ENCODE measurements around the gene MUC2. TPM values are rescaled to one million over a fixed set of nuclear protein-coding genes. Genes with fewer than 3 reads are reported as not detected.
"Not testable (repeated sequence)": the region's sequence is repeated elsewhere in the genome, so short reads cannot be mapped to it uniquely, and the experiment has no call there.

MUC2 gene
- total RNA-seq, 2 experiments from 2014 or later: not detected

GRCh38 chr11:1109101-1109917 is 34.6 kb downstream of the MUC2 start:
- H3K27me3 Mint-ChIP-seq: no peaks in the 10 kb centered on the region
- H3K27ac Mint-ChIP-seq: no peak overlapping the region
- no peak overlapping the region for H3K4me3 Mint-ChIP-seq
- ChIA-PET POLR2A (no interaction called here), CTCF (no interaction called here)
- no peaks in the 10 kb centered on the region for H3K9me3 Mint-ChIP-seq
- no peaks in the 10 kb centered on the region for H3K4me1 Mint-ChIP-seq
- no peaks in the 10 kb centered on the region for H3K36me3 Mint-ChIP-seq (ENCODE audit: low read depth)
- DNase-seq: no peak

- CTCF ChIA-PET: no interaction called here
- DNase-seq: no peak
- H3K9me3 Mint-ChIP-seq: no peaks in the 10 kb centered on the region
- peaks cover 3% of the 10 kb centered on the region for H3K4me1 Mint-ChIP-seq
- H3K4me3 Mint-ChIP-seq: no peak overlapping the region
- POLR2A ChIA-PET: no interaction called here
- H3K27ac Mint-ChIP-seq: no peak overlapping the region
- H3K27me3 Mint-ChIP-seq: no peaks in the 10 kb centered on the region
- H3K36me3 Mint-ChIP-seq (ENCODE audit: low read depth): no peaks in the 10 kb centered on the region
Observed at GRCh38 chr11:1109918-1110705, 35.4 kb downstream of the MUC2 start.

- peaks cover 3% of the 10 kb centered on the region for H3K4me1 Mint-ChIP-seq
Observed at GRCh38 chr11:1111545-1112212, 37.0 kb downstream of the MUC2 start.

GRCh38 chr11:1112351-1113191 is 37.9 kb downstream of the MUC2 start:
- no peak overlapping the region for H3K27ac Mint-ChIP-seq
- ChIA-PET POLR2A (no interaction called here), CTCF (interaction anchor here (1.4 kb wide), 1 partner anchor 10 kb away, joined by 3 read pairs; no protein-coding TSS in a partner anchor)
- DNase-seq: no peak
- no peak overlapping the region for H3K4me3 Mint-ChIP-seq
- H3K4me1 Mint-ChIP-seq: peaks cover 3% of the 10 kb centered on the region
- H3K27me3 Mint-ChIP-seq: no peaks in the 10 kb centered on the region
- no peaks in the 10 kb centered on the region for H3K9me3 Mint-ChIP-seq
- H3K36me3 Mint-ChIP-seq (ENCODE audit: low read depth): no peaks in the 10 kb centered on the region

More at GRCh38 chr11:1111545-1112212, 37.0 kb downstream of the MUC2 start:
- POLR2A ChIA-PET: no interaction called here
- H3K27ac Mint-ChIP-seq: no peak overlapping the region
- H3K4me3 Mint-ChIP-seq: no peak overlapping the region
- no peaks in the 10 kb centered on the region for H3K36me3 Mint-ChIP-seq (ENCODE audit: low read depth)
- no peaks in the 10 kb centered on the region for H3K27me3 Mint-ChIP-seq
- no peak for DNase-seq
- CTCF ChIA-PET: interaction anchor here (1.4 kb wide), 1 partner anchor 9 kb away, joined by 3 read pairs; no protein-coding TSS in a partner anchor
- no peaks in the 10 kb centered on the region for H3K9me3 Mint-ChIP-seq

GRCh38 chr11:1113405-1114201 is 38.9 kb downstream of the MUC2 start:
- H3K9me3 Mint-ChIP-seq: no peaks in the 10 kb centered on the region
- H3K27me3 Mint-ChIP-seq: no peaks in the 10 kb centered on the region
- H3K36me3 Mint-ChIP-seq (ENCODE audit: low read depth): no peaks in the 10 kb centered on the region
- no peak overlapping the region for H3K4me3 Mint-ChIP-seq
- POLR2A ChIA-PET: no interaction called here
- CTCF ChIA-PET: no interaction called here
- H3K27ac Mint-ChIP-seq: no peak overlapping the region
- H3K4me1 Mint-ChIP-seq: peaks cover 3% of the 10 kb centered on the region
- DNase-seq: no peak

- H3K4me3 Mint-ChIP-seq; H3K27ac Mint-ChIP-seq; H3K27me3 Mint-ChIP-seq; POLR2A ChIA-PET; H3K36me3 Mint-ChIP-seq (ENCODE audit: low read depth); H3K4me1 Mint-ChIP-seq; H3K9me3 Mint-ChIP-seq; DNase-seq; CTCF ChIA-PET: not testable (repeated sequence)
Observed at GRCh38 chr11:1115292-1115691, 40.6 kb downstream of the MUC2 start.

GRCh38 chr11:1116104-1116503 is 41.4 kb downstream of the MUC2 start:
- DNase-seq: no peak
- no peak overlapping the region for H3K27ac Mint-ChIP-seq
- no peak overlapping the region for H3K4me3 Mint-ChIP-seq
- peaks cover 3% of the 10 kb centered on the region for H3K4me1 Mint-ChIP-seq
- no peaks in the 10 kb centered on the region for H3K27me3 Mint-ChIP-seq
- no peaks in the 10 kb centered on the region for H3K9me3 Mint-ChIP-seq
- ChIA-PET POLR2A (no interaction called here), CTCF (no interaction called here)
- no peaks in the 10 kb centered on the region for H3K36me3 Mint-ChIP-seq (ENCODE audit: low read depth)

GRCh38 chr11:1116666-1117390 is 42.2 kb downstream of the MUC2 start:
- no peaks in the 10 kb centered on the region for H3K36me3 Mint-ChIP-seq (ENCODE audit: low read depth)
- POLR2A ChIA-PET: no interaction called here
- no peaks in the 10 kb centered on the region for H3K9me3 Mint-ChIP-seq
- H3K4me3 Mint-ChIP-seq: no peak overlapping the region
- H3K27me3 Mint-ChIP-seq: no peaks in the 10 kb centered on the region
- H3K27ac Mint-ChIP-seq: no peak overlapping the region
- CTCF ChIA-PET: no interaction called here
- no peak for DNase-seq
- peaks cover 3% of the 10 kb centered on the region for H3K4me1 Mint-ChIP-seq

- Mint-ChIP-seq H3K27ac (no peak overlapping the region), H3K27me3 (no peaks in the 10 kb centered on the region), H3K36me3 (ENCODE audit: low read depth) (no peaks in the 10 kb centered on the region), H3K4me1 (peaks cover 3% of the 10 kb centered on the region), H3K4me3 (no peak overlapping the region), H3K9me3 (no peaks in the 10 kb centered on the region)
- no peak for DNase-seq
- POLR2A ChIA-PET: no interaction called here
- CTCF ChIA-PET: no interaction called here
Observed at GRCh38 chr11:1117992-1118391, 43.3 kb downstream of the MUC2 start.

GRCh38 chr11:1118755-1119603 is 44.3 kb downstream of the MUC2 start:
- Mint-ChIP-seq H3K4me3 (no peak overlapping the region), H3K36me3 (ENCODE audit: low read depth) (no peaks in the 10 kb centered on the region), H3K4me1 (peaks cover 3% of the 10 kb centered on the region), H3K9me3 (no peaks in the 10 kb centered on the region), H3K27ac (no peak overlapping the region), H3K27me3 (no peaks in the 10 kb centered on the region)
- ChIA-PET POLR2A (no interaction called here), CTCF (no interaction called here)
- DNase-seq: no peak

GRCh38 chr11:1119604-1120146 is 45.0 kb downstream of the MUC2 start:
- Mint-ChIP-seq H3K9me3 (peaks cover 5% of the 10 kb centered on the region), H3K27me3 (no peaks in the 10 kb centered on the region), H3K4me1 (peaks cover under 1% of the 10 kb centered on the region), H3K4me3 (no peak overlapping the region), H3K36me3 (ENCODE audit: low read depth) (peaks cover 1% of the 10 kb centered on the region), H3K27ac (no peak overlapping the region)
- ChIA-PET POLR2A (no interaction called here), CTCF (no interaction called here)
- DNase-seq: no peak

Measured in activated CD4-positive, alpha-beta T cell treated with anti-CD3 and anti-CD28 coated beads, Interleukin-2, amount 10 ng/mL, durations not matched to agents 7 days and 5 days (primary cell).